SKM-1 treated with dmso at 0.1 percent for 144 hours (cell line): ENCODE data around the gene HYAL2.
"Not testable (repeated sequence)": the region's sequence is repeated elsewhere in the genome, so short reads cannot be mapped to it uniquely, and the experiment has no call there.

Experiments used
- DNase-seq: peaks from one replicate; lab custom pipeline; 2025; ENCODE audit not compliant: unreplicated experiment; lab: John Stamatoyannopoulos, UW

HYAL2 gene

DNA sequence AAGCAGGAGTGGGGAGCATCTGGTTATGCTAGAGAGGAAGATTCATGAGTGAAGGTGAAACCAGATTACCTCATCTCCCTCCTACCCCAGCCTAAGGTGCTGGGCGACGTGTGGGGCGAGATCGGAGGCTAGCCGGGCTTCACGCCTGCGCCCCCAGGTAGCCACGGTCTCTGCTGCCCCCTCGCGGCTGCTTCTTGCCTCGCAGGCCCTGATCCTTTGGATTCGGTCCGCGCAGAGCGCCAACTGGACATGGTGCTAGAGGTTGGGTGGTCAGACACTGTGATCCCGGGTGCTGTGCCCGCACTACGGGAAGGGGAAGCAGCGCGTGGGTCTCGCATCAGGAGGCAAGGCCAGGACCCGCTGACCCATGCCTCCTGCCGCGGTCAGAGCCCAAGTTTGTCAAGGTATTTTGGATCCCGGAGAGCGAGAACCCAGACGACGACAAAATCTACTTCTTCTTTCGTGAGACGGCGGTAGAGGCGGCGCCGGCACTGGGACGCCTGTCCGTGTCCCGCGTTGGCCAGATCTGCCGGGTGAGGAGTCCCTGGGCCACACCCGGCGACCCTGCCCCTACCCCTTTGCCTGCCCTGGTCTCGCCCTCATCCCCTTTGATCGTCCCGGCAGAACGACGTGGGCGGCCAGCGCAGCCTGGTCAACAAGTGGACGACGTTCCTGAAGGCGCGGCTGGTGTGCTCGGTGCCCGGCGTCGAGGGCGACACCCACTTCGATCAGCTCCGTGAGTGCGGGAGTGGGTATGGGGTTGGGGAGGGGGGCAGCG is 49.4 kb downstream of the HYAL2 start:
- peak; percentile 78 for DNase-seq

DNA sequence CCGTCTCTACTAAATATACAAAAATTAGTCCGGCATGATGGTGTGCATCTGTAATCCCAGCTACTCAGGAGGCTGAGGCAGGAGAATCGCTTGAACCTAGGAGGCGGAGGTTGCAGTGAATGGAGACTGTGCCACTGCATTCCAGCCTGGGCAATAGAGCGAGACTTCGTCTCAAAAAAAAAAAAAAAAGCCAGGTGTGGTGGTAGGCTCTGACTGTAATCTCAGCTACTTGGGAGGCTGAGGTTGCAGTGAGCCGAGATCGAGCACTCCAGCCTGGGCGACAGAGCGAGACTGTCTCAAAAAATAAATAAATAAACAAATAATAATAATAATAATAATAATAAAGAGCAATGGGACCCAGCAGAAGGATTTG is 50.0 kb downstream of the HYAL2 start:
- not testable (repeated sequence) for DNase-seq

DNA sequence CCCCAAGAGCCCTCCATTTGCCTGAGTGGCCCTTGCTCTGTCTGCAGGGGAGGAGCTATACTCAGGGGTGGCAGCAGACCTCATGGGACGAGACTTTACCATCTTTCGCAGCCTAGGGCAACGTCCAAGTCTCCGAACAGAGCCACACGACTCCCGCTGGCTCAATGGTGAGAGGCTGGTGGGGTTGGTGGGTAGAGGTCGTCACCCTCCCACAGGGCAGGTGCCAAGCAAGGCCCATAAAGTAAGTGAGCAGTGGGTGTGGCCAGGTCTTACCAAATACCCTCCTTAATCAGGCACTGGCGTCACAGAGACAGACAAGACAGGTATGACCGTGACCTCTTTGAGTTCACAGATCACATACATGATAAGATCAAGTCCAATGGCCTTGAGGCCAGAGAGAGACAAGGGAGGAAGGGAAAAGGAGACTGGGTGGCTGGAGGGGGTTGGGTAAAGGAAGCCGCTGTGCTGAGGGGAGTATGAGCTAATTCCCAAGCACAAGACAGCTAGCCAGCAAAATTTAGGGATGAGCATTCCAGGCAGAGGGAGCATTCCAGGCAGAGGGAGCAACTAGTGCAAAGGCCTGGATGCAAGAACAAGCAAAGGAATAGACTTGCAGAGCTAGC is 51.1 kb downstream of the HYAL2 start:
- no peak for DNase-seq

DNA sequence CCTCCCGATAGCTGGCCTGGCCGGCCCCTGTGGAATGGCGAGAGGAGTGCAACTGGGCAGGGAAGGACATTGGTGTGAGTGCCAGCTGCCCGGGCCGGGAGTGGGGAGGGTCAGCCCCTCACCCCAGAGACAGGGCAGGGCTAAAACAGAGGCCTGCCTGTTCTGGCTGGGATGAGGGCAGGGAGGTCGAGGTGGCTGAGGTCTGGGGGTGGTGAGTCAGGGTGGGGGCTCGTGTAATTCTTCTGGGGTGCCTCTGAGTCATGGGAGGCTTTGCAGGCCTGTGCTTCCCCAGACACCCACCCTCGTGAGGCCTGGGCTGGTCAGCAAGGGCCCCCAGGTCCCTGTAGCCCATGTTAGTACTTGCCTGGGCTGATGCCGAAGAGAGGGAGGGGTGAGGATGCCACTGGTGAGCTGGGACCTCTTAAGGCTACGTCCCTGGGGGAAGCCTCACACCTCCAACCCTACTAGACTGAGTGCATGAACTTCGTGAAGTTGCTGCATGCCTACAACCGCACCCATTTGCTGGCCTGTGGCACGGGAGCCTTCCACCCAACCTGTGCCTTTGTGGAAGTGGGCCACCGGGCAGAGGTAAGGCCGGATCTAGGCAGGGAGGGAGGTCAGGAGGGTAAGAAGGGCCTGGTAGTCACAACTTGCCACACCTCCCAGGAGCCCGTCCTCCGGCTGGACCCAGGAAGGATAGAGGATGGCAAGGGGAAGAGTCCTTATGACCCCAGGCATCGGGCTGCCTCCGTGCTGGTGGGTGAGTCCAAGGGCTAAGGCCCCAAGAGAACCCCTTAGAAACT is 51.9 kb downstream of the HYAL2 start:
- no peak for DNase-seq

DNA sequence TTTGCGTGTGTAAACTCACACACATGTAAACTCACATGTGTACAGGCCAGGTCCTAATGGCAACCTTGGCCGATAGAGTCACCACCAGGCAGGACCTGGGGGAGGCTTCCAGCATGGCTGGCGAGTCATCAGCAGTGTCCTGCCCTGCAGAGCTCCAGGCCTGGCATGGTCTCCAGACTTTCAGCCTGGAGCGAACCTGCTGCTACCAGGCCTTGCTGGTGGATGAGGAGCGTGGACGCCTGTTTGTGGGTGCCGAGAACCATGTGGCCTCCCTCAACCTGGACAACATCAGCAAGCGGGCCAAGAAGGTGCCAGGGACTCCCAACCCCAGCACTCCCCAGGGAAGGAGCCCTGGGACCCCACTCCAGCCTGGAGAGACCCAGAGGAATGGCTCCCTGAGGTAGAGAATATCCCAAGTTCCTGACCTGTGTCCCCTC is 52.5 kb downstream of the HYAL2 start:
- no peak for DNase-seq

DNA sequence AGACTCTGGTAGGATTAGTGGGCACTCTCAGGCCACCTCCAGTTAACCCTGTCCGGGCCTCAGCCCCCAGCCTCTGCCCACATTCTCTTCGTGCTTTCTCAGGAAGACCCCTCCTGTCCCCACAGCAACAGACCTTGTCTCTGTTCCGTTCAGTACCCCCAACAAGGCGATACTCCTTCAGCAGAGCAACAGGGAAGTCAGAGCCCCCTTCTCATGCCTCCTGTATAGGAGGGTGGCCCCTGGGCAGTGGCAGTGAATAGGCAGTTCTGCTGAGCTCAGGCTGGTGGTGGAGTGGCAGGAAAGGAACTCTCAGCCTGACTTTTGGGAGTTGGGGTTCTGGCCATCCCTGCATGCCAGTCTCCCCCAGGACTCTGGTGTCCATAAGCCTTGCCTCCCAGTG is 53.1 kb downstream of the HYAL2 start:
- no peak for DNase-seq

DNA sequence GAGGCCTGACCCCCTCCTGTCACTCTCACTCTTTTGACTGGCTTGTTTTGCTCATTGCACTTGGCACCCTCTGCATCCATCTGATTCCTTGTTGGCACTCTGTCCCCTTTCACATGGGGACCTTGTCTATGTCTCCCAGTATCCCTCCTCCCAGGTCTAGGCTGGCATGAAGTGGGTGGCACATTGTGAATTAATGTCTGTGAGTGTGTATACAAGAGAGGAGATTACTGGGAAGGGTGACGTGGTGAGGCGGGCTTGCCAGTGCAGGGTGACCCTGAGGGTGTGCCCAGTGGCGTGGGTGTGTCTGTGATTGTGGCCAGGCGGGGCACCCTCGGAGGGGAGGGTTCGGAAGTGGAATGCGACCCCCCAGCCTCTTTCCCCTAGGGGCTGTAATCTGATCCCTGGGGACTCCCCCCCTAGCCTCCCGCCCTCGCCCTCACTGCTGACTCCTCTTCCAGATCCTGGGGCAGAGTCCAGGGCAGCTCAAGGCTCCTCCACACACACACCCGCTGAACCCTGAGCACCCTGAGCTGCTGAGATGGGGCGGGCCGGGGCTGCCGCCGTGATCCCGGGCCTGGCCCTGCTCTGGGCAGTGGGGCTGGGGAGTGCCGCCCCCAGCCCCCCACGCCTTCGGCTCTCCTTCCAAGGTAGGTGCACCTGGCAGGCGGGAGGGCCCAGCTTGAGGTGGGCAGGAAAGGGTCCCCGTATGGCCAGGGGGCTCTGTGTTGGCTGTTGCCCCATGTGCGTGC is 53.7 kb downstream of the HYAL2 start, which contains the start of gene SEMA3B:
Gene SEMA3B (plus strand): TSS at position 445 of the 749 bp plus-strand sequence. CDS start 94 bp downstream, at position 539.
- DNase-seq, result no peak

DNA sequence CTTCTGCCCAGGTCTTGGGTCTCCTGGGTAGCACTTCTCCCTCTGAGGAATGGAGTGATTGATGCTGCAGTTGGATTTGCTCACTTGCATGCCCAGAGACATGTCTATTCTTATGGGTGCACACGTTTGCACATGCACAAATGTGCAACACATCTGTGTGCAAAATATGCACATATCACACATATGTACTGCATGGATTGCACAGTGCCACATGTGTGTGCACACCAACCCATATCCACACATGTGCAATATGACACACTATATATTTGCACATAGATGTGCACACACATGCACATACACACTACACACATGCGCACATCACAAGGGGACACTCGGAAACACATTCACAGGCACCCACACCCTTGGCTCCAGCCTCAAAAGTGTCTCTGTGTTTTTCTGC is 54.3 kb downstream of the HYAL2 start:
- no peak for DNase-seq
